Measurements from ENCODE around the gene NUTM2F.
"Not testable (repeated sequence)": the region's sequence is repeated elsewhere in the genome, so short reads cannot be mapped to it uniquely, and the experiment has no call there.

NUTM2F gene, protein sequence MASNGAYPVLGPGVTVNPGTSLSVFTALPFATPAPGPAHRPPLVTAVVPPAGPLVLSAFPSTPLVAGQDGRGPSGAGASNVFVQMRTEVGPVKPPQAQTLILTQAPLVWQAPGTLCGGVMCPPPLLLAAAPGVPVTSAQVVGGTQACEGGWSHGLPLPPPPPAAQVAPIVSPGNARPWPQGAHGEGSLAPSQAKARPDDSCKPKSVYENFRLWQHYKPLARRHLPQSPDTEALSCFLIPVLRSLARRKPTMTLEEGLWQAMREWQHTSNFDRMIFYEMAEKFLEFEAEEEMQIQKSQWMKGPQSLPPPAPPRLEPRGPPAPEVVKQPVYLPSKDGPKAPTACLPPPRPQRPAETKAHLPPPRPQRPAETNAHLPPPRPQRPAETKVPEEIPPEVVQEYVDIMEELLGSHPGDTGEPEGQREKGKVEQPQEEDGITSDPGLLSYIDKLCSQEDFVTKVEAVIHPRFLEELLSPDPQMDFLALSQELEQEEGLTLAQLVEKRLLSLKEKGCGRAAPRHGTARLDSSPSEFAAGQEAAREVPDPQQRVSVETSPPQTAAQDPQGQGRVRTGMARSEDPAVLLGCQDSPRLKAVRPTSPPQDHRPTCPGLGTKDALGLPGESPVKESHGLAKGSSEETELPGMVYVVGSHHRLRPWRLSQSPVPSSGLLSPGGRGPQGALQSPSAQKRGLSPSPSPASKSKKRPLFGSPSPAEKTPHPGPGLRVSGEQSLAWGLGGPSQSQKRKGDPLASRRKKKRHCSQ

DNA sequence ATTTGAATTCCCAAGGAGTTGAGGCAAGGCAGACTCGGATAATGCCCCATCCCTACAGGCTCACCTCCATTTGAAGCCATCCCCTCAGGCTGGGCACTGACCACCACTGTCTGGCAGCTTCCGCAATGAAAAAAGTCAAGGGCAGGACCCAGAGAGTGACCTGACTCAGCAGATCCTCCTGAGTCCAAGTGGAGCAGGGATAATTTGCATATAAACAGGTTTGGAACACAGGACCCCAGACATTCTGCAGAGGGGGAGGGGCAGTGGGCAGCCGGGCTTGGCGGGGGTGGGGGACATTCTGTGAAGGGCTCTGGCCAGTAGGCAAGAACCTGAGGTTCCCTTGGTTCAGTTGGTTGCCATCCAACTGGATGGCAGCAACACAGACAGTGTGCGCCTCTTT lies at the start of gene NUTM2F:
Gene NUTM2F, minus strand, starts transcription at position 101 of the 400 bp plus-strand sequence. Its CDS starts 21 bp downstream, at position 80.
- CTCF ChIA-PET; DNase-seq (ENCODE audit: low spot score); POLR2A ChIA-PET (ENCODE audit: low non-redundant PET); H3K27ac ChIP-seq: not testable (repeated sequence)

DNA sequence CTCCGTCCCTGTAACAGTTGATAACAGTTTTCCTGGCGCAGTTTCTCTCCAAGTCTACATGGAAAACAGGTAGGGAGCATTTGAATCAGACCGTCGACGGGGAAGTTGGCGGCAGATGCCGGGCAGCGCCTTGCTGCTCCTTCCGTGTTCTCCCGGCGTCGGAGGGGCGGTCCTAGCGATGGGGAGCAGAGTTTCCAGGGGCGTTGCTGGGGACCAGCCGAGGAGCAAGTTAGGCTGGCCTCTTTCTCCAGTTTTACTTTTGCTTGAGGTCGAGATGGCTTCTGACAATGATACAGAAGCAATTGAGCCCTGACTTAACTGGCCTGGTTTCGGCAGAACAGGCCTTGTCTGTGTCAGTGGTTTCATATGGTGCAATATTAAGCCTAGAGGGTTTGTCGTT lies 46.8 kb upstream of the NUTM2F start:
- CTCF ChIA-PET; POLR2A ChIA-PET (ENCODE audit: low non-redundant PET); DNase-seq (ENCODE audit: low spot score): not testable (repeated sequence)
- peak overlapping the region; percentile 86 for H3K27ac ChIP-seq

DNA sequence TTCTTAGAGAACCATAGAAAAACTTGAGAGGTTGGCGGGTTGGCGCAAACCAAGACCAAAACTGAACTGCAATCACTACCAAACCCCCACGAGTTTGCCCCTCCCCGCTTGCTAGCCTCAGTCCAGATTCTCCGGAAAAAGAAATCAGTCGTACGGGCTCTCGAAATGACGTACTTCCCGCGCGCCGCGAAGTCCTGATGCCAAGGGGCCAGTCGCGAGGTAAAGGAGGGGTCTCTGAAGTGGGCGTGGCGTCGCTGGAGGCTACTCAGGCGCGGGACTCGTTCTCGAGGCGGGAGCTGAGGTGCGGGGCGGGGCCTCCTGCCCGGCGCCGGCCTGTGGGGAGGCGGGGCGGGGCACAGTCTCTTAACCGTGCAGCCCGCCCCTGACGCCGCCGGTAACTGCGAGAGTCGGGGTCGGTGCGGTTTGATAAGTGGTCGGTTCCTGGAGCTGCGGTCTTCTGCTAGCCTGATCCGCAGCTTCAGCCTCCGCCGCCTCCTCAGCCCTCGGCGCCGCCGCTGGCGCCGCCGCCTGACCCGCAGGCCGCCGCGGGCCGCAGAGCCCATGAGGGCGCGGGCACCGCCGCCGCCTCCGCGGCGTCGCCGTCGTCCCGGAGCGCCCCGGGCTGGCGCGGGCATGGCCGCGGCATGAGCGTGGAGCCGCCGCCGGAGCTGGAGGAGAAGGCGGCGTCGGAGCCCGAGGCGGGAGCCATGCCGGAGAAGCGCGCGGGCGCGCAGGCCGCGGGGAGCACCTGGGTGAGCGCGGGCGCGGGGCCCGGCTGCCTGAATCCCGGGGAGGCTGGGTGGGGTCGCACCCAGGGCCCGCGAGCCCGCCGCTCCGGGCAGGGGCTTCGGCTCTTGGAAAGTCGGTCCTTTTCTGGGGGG lies 46.0 kb upstream of the NUTM2F start:
- H3K27ac ChIP-seq, result peak overlapping the region; percentile 86
- ChIA-PET POLR2A (ENCODE audit: low non-redundant PET) (interaction anchor here (0.7 kb wide), 1 partner anchor 75 kb away, joined by 3 read pairs; no protein-coding TSS in a partner anchor), CTCF (interaction anchor here (0.6 kb wide), 1 partner anchor 808 kb away, joined by 3 read pairs; no protein-coding TSS in a partner anchor)
- DNase-seq (ENCODE audit: low spot score), result peak; percentile 94

DNA sequence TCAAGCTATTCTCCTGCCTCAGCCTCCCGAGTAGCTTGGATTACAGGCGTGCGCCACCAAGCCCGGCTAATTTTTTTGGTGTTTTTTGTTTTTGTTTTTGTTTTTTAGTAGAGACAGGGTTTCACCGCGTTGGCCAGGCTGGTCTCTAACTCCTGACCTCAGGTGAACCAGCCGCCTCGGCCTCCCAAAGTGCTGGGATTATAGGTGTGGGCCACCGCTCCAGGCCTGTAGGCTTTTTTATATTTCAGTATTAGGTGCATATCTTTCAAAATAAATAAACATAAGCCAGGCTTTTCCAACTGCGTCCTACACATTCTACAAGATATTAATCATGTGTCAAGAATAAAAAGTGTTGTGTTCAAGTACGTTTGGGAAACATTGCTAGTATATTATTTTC lies 45.3 kb upstream of the NUTM2F start:
- peak overlapping the region; percentile 86 for H3K27ac ChIP-seq
- CTCF ChIA-PET; DNase-seq (ENCODE audit: low spot score): not testable (repeated sequence)
- POLR2A ChIA-PET (ENCODE audit: low non-redundant PET), result interaction anchor here (0.7 kb wide), 1 partner anchor 74 kb away, joined by 3 read pairs; no protein-coding TSS in a partner anchor

DNA sequence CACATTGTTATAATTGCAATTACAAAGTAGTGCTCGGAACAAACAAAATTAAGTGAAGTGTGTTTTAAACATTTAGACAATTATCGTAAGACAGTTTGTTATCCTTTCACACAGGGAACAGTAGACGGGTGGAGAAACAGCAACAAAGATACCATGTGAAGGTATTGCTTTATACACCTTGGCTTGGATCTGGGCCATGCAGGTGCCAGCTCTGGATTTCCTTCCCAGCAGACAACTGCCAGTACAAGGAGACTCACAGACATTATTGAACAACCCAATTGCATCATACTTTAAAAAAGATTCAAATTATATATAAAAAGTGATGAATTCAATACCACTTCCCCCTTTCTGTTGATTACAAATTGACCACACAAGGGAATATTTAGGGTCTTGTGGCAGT lies 41.8 kb upstream of the NUTM2F start:
- CTCF ChIA-PET; POLR2A ChIA-PET (ENCODE audit: low non-redundant PET); DNase-seq (ENCODE audit: low spot score); H3K27ac ChIP-seq: not testable (repeated sequence)

DNA sequence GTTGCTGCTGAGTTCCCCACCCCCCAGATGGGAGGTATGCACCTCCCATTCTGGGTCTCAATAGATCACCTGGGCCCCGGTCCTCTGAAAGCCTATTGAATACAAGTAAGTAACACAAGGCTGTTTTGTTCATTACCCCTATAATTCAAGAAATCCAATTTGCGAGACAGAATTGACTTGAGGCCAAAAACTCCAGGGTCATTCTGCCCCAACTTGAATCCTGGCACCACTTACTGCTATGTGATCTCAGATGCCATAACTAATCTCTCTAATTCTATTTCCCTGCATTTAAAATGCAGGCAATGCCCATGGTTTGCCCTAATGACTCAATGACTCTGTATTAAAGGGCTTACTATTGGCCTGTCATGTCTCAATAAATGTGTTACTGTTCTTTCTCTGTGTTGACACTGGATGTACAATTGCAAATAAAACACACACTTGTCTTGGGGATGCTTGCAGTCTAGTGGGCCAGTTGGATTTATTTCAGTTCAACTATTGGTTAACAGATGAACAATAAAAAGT lies 35.7 kb upstream of the NUTM2F start:
- DNase-seq (ENCODE audit: low spot score); POLR2A ChIA-PET (ENCODE audit: low non-redundant PET); H3K27ac ChIP-seq; CTCF ChIA-PET: not testable (repeated sequence)

DNA sequence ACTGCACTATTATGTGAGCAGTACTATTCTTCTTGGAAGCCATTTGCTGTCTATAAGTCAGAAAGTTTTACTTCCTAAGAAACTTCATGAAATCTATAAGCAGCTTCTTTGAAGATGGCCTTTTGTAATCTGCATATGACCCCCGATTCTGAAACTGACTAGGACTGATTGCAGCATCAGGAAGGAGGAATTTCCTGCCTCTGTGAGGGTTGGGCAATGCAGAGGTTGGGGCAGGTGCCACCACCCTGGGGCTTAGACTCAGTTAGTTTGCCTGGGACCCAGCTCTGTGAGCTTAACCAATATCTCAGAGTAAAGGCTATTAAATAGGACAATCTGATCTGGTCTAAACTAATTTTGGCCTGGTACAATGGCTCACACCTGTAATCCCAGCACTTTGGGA lies 28.7 kb upstream of the NUTM2F start:
- DNase-seq (ENCODE audit: low spot score); POLR2A ChIA-PET (ENCODE audit: low non-redundant PET); H3K27ac ChIP-seq; CTCF ChIA-PET: not testable (repeated sequence)

- POLR2A ChIA-PET (ENCODE audit: low non-redundant PET); CTCF ChIA-PET; DNase-seq (ENCODE audit: low spot score); H3K27ac ChIP-seq: not testable (repeated sequence)
Measured at GRCh38 chr9:94351901-94352723, 23.7 kb upstream of the NUTM2F start.

- POLR2A ChIA-PET (ENCODE audit: low non-redundant PET); H3K27ac ChIP-seq; DNase-seq (ENCODE audit: low spot score); CTCF ChIA-PET: not testable (repeated sequence)
Measured at GRCh38 chr9:94348754-94349153, 20.3 kb upstream of the NUTM2F start.

- CTCF ChIA-PET; DNase-seq (ENCODE audit: low spot score); H3K27ac ChIP-seq; POLR2A ChIA-PET (ENCODE audit: low non-redundant PET): not testable (repeated sequence)
Measured at GRCh38 chr9:94347451-94347850, 19.0 kb upstream of the NUTM2F start.

DNA sequence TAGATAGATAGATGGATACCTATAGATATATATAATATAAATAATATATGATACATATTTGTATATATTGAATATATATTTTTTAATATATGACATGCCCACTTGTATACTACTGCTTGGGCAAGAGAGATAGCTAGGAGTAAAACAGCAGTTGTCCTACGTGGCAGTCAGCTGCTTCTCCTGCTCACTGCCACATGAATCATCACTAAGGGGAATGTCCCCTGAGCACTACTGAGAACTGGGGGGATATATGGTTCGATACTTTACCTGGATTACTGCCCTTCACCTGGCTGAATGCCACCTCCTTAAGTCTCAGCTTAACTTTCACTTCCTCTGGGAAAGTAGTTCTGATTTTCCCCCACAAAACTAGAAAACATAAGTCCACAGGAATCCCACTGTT lies 13.3 kb upstream of the NUTM2F start:
- CTCF ChIA-PET; POLR2A ChIA-PET (ENCODE audit: low non-redundant PET); DNase-seq (ENCODE audit: low spot score); H3K27ac ChIP-seq: not testable (repeated sequence)

- DNase-seq (ENCODE audit: low spot score); CTCF ChIA-PET; H3K27ac ChIP-seq; POLR2A ChIA-PET (ENCODE audit: low non-redundant PET): not testable (repeated sequence)
Measured at GRCh38 chr9:94340750-94341149, 12.3 kb upstream of the NUTM2F start.

DNA sequence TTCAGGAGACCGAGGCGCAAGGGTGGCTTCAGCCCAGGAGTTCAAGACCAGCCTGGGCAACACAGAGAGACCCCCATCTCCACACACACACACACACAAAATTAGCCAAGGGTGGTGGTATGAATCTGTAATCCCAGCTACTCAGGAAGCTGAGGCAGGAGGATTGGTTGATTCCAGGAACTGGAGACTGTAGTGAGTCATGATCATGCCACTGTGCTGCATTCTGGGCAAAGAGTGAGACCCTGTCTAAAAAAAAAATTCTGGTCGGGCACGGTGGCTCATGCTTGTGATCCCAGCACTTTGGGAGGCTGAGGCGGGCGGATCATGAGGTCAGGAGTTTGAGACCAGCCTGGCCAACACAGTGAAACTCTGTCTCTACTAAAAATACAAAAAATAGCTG lies 11.2 kb upstream of the NUTM2F start:
- CTCF ChIA-PET; POLR2A ChIA-PET (ENCODE audit: low non-redundant PET); H3K27ac ChIP-seq; DNase-seq (ENCODE audit: low spot score): not testable (repeated sequence)

DNA sequence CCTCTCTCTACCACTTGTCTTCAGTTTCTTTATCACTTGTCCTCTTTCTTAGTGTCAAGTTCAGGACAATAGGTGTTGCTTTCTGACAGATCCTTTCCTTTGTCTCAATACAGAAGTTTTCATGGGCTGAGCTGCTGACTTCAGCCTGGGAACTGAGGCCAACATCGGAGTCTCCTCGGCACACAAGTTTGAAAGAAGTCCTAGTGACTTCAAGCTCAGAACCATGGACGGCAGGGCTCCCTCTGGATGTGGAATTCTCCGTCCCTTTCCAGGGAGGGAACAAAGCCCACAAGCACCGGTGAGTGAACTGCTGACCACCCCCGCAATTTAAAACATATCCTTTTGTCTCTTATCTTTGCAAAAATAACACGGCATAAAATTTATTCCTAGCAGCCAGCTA lies 10.3 kb upstream of the NUTM2F start:
- POLR2A ChIA-PET (ENCODE audit: low non-redundant PET); DNase-seq (ENCODE audit: low spot score); H3K27ac ChIP-seq; CTCF ChIA-PET: not testable (repeated sequence)

DNA sequence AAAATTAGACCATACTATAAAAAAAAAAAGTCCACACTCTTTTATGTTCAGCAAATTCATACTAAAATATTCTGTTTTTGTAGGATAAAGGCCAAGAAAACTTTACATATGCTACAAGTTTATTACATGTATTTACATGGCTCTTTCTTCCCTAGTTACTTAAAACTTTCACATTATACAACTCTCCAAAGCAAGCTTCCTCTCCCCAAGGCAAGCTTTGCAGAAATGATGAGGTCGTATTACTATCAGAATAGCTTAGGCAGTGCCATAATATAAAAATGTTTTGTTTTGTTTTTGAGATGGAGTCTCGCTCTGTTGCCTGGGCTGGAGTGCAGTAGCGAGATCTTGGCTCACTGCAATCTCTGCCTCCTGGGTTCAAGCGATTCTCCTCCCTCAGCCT lies 8.0 kb upstream of the NUTM2F start:
- DNase-seq (ENCODE audit: low spot score); POLR2A ChIA-PET (ENCODE audit: low non-redundant PET); H3K27ac ChIP-seq; CTCF ChIA-PET: not testable (repeated sequence)

GRCh38 chr9:94325583-94325982 lies 2.9 kb downstream of the NUTM2F start:
- POLR2A ChIA-PET (ENCODE audit: low non-redundant PET); H3K27ac ChIP-seq; CTCF ChIA-PET; DNase-seq (ENCODE audit: low spot score): not testable (repeated sequence)
